GM12878 (cell line): ENCODE measurements around the gene LSM10. TPM values are rescaled to one million over a fixed set of nuclear protein-coding genes. Genes with fewer than 3 reads are reported as not detected.
A peak's percentile ranks its signal among the peaks of the same experiment; 100 is the strongest.

Experiments used
- ATAC-seq: fragments of 200-7000 bp; cut with Tn5 transposase; 3 replicates; pipeline ENCODE4 v1.9.1; 2020; ENCODE audit warnings: mild to moderate bottlenecking, moderate library complexity
- BruUV-seq: library from RNA; stranded (reverse); fragments of 400-500 nt; replicated peaks from 2 replicates; lab custom pipeline; 2021; lab: Mats Ljungman, UMichigan
- CTCF ChIA-PET: fragments of 300-600 bp; sonication (Branson Sonifier 250); formaldehyde crosslinking; extraction: SDS; loops from one replicate; lab custom pipeline; 2021; ENCODE audit warnings: inconsistent platforms; lab: Yijun Ruan, JAX
- POLR2A ChIA-PET: fragments of 350-600 bp; formaldehyde crosslinking; extraction: SDS; loops from one replicate; lab custom pipeline; 2021; ENCODE audit warnings: inconsistent platforms; lab: Charles Lee
- RAD21 ChIA-PET: fragments of 300-600 bp; sonication (Branson Sonifier 250); formaldehyde crosslinking; loops from one replicate; lab custom pipeline; 2023; ENCODE audit warnings: antibody characterized with exemption; ENCODE audit not compliant: unreplicated experiment; lab: Charles Lee
- SMC1A ChIA-PET: fragments of 300-600 bp; sonication (Branson Sonifier 250); formaldehyde crosslinking; loops from one replicate; lab custom pipeline; 2023; ENCODE audit not compliant: unreplicated experiment, uncharacterized antibody; lab: Charles Lee
- DNase-seq: peaks from one replicate; pipeline ENCODE4 v3.0.0-alpha.2; 2011; ENCODE audit warnings: low read depth, low spot score
- FAIRE-seq: peaks from 3 replicates; lab custom pipeline; 2011; peaks lifted over from hg19 to GRCh38; lab: Jason Lieb, UNC
- H2AFZ ChIP-seq: 2 replicates; pipeline ENCODE4 v1.6.0; 2011; ENCODE audit warnings: low read depth, low read length, control low read depth; ENCODE audit not compliant: control insufficient read depth
- H3K27ac ChIP-seq: 2 replicates; pipeline ENCODE4 v1.5.1; 2011; ENCODE audit warnings: control low read depth; ENCODE audit not compliant: control insufficient read depth, insufficient read depth
- H3K27me3 ChIP-seq, 2 experiments: replicated peaks in 1 of 2; 2 replicates each; pipeline versions ENCODE4 v1.6.0 to v1.6.1; 2011; ENCODE audit warnings: low read length in 1 of 2; ENCODE audit not compliant: control insufficient read depth in 2 of 2, insufficient read depth in 2 of 2
- H3K36me3 ChIP-seq, 2 experiments: 2 replicates each; pipeline ENCODE4 v1.5.1; 2011; ENCODE audit warnings: low read length in 1 of 2; ENCODE audit not compliant: control insufficient read depth in 2 of 2, insufficient read depth in 2 of 2
- H3K4me1 ChIP-seq: 2 replicates; pipeline ENCODE4 v1.6.1; 2011; ENCODE audit warnings: mild to moderate bottlenecking, low read length, moderate library complexity, mixed read lengths; ENCODE audit not compliant: control insufficient read depth, insufficient read depth
- H3K4me2 ChIP-seq: 2 replicates; pipeline ENCODE4 v1.6.0; 2011; ENCODE audit warnings: control low read depth; ENCODE audit not compliant: control insufficient read depth, insufficient read depth
- H3K4me3 ChIP-seq: fragments of 200-600 bp; sonication (generic); 2 replicates; pipeline ENCODE4 v1.5.1; 2016
- H3K79me2 ChIP-seq: 2 replicates; pipeline ENCODE4 v1.6.0; 2011; ENCODE audit warnings: low read length; ENCODE audit not compliant: control insufficient read depth, insufficient read depth
- H3K9ac ChIP-seq: 2 replicates; pipeline ENCODE4 v1.8.0; 2011; ENCODE audit warnings: low read length, control low read depth, mixed read lengths; ENCODE audit not compliant: control insufficient read depth, insufficient read depth
- H3K9me3 ChIP-seq: replicated peaks from 3 replicates; pipeline ENCODE4 v1.5.1; 2011; ENCODE audit warnings: mild to moderate bottlenecking, low read length; ENCODE audit not compliant: control insufficient read depth, insufficient read depth
- H4K20me1 ChIP-seq: 2 replicates; pipeline ENCODE4 v1.6.0; 2011; ENCODE audit not compliant: control insufficient read depth, insufficient read depth
- HDGF ChIP-seq: fragments of 450-650 bp; IDR thresholded peaks from 2 replicates; pipeline ENCODE4 v1.6.1; 2016; ENCODE audit warnings: antibody characterized with exemption
- IRF4 ChIP-seq: IDR thresholded peaks from 2 replicates; pipeline ENCODE4 v1.6.1; 2011; ENCODE audit warnings: low read depth, low read length
- JUNB ChIP-seq: IDR thresholded peaks from 2 replicates; pipeline ENCODE4 v1.6.1; 2016; ENCODE audit warnings: antibody characterized with exemption, mild to moderate bottlenecking
- MYC ChIP-seq: IDR thresholded peaks from 2 replicates; pipeline ENCODE4 v1.6.1; 2011; ENCODE audit warnings: mild to moderate bottlenecking, low read length, moderate library complexity, inconsistent platforms; ENCODE audit not compliant: insufficient read depth, insufficient replicate concordance, insufficient read length, severe bottlenecking
- NBN ChIP-seq: fragments of 450-650 bp; IDR thresholded peaks from 2 replicates; pipeline ENCODE4 v1.6.1; 2016
- POLR2AphosphoS5 ChIP-seq: IDR thresholded peaks from 2 replicates; pipeline ENCODE4 v1.6.1; 2011; ENCODE audit warnings: mild to moderate bottlenecking, low read length, inconsistent platforms
- RUNX3 ChIP-seq: IDR thresholded peaks from 2 replicates; pipeline ENCODE4 v1.6.1; 2012; ENCODE audit warnings: low read length, inconsistent platforms
- SUZ12 ChIP-seq: fragments of 200-600 bp; sonication (generic); IDR thresholded peaks from one replicate; pipeline ENCODE4 v1.6.1; 2018; ENCODE audit warnings: antibody characterized with exemption, mild to moderate bottlenecking; ENCODE audit not compliant: unreplicated experiment
- TCF12 ChIP-seq: IDR thresholded peaks from 2 replicates; pipeline ENCODE4 v1.6.1; 2011; ENCODE audit warnings: low read depth, mild to moderate bottlenecking, low read length
- YY1 ChIP-seq: IDR thresholded peaks from 2 replicates; pipeline ENCODE4 v1.6.1; 2011; ENCODE audit warnings: low read depth, mild to moderate bottlenecking, low read length
- WGBS: methylation state at CpG from one replicate; pipeline ENCODE4 v1.1.6; 2016; ENCODE audit warnings: low lambda C conversion rate; ENCODE audit not compliant: insufficient replicate concordance, insufficient coverage; ENCODE audit errors: missing lambda C conversion rate; 5-methylcytosine and 5-hydroxymethylcytosine counted together
- in situ Hi-C: fragments of 300-500 bp; cut with MboI; formaldehyde crosslinking; loops from 9 replicates; pipeline ENCODE4 v1.14.3; 2018; ENCODE audit warnings: mixed read lengths
- intact Hi-C: fragments of 100-400 bp; cut with micrococcal nuclease; formaldehyde crosslinking; loops from one replicate; pipeline ENCODE4 v1.14.2; 2022; ENCODE audit not compliant: unreplicated experiment
- polyA plus RNA-seq, 11 experiments: library from polyadenylated mRNA; depleted of rRNA in 4 of 11; unstranded in 6 of 11; stranded (reverse) in 5 of 11; fragments of >200 nt; fragmentation: Nextera tagmentation in 4 of 11; fragmentation: Illumina TruSeq in 1 of 11; extraction: Ambion mirVana in 4 of 11; extraction: Trizol in 1 of 11; gene quantifications; 1 replicate in 1 of 11; 2 replicates in 10 of 11; pipeline versions ENCODE4 v1.2.1 to v1.2.3, GENCODE V29; 2011 to 2016; ENCODE audit warnings: inconsistent platforms in 2 of 11, missing spikeins in 2 of 11, low read depth in 1 of 11
- total RNA-seq, 4 experiments: library from RNA; depleted of rRNA in 3 of 4; stranded (reverse); fragments of >200 nt in 3 of 4; fragmentation: Illumina TruSeq in 1 of 4; extraction: Trizol in 1 of 4; gene quantifications; 2 replicates each; pipeline versions ENCODE4 v1.2.1 to v1.2.3, GENCODE V29; 2013 to 2021
- TF ChIP-seq, protein P1 (sequence below): fragments of 450-650 bp; IDR thresholded peaks from 2 replicates; pipeline ENCODE4 v1.6.1; 2017; ENCODE audit warnings: borderline replicate concordance

The LSM10 gene
- total and polyA plus RNA-seq, 10 of the 15 experiments (the other 5 are each of a cell fraction or from before 2014, with no cell fraction given) = 13.1 to 103 (median 57.5) TPM

DNA sequence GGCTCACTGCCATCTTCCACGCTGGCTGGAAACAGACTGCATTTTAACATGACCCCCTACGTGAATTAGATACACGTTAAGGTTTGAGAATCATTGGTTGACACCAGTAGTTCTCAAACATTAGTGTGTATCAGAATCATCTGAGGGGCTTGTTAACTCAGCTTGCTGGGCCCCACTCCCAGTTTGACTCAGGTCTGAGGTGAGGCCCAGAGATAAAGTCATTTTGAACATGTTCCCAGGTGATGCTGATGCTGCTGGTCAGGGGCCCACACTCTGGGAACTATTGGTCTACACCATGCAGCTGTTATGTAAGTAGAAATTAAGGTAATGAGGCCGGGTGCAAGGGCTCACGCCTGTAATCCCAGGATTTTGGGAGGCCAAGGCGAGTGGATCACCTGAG is 1.3 kb downstream of the LSM10 start:
- ChIA-PET SMC1A (interaction anchor here (0.9 to 3.8 kb wide), 7 partner anchors 9 to 234 kb away, joined by 4 to 36 read pairs (median 6); no protein-coding TSS in a partner anchor), RAD21 (interaction anchor here (1.7 to 2.1 kb wide), 3 partner anchors 9 to 208 kb away, joined by 4 to 20 read pairs (median 12); no protein-coding TSS in a partner anchor), CTCF (interaction anchor here (1.6 to 3.4 kb wide), 3 partner anchors 9 to 68 kb away, joined by 3 to 25 read pairs (median 15); partner anchors contain the start of gene MRPS15), POLR2A (interaction anchor here (0.7 to 5.8 kb wide), 8 partner anchors 9 to 234 kb away, joined by 3 to 79 read pairs (median 5); partner anchors contain the start of genes STK40 and THRAP3)
- intact Hi-C loops = no loop called here
- TF ChIP-seq IRF4 = 0 out of 2 replicates have a peak, but pooled peaks have one; percentile 32
- peak; percentile 47 for TF ChIP-seq RUNX3
- 0 out of 2 replicates have a peak, but pooled peaks have one; percentile 14 for TF ChIP-seq TCF12
- TF ChIP-seq JUNB = peak; percentile 78
- TF ChIP-seq MYC = no peak
- no peak for TF ChIP-seq HDGF
- no peak for TF ChIP-seq NBN
- Histone ChIP-seq H4K20me1 (no peaks in the 10 kb centered on the region), H2AFZ (peak overlapping the region; percentile 34; the same call in 1 of the 2 replicates), H3K27me3 (no peaks in the 10 kb centered on the region), H3K4me3 (peak overlapping the region; percentile 94; the same call in 1 of the 2 replicates), H3K9me3 (peaks cover 2% of the 10 kb centered on the region; the same call in 2 of the 3 replicates), H3K4me2 (peak overlapping the region; percentile 93), H3K36me3 (peaks cover 0 to 11% of the 10 kb centered on the region in 2 experiments; a peak in 3 of 4 replicates), H3K27ac (peak overlapping the region; percentile 52), H3K4me1 (peaks cover 25% of the 10 kb centered on the region), H3K79me2 (peaks cover 28% of the 10 kb centered on the region), H3K9ac (peak overlapping the region; percentile 56)
- BruUV-seq = no TSS peak
- DNase-seq (no peak), ATAC-seq (peak; percentile 27), FAIRE-seq (no peak)
- in situ Hi-C loops = no loop called here
- WGBS = 26% methylated on average over 6 of the region's 6 CpGs

GRCh38 chr1:36393686-36394085 is 4.0 kb downstream of the LSM10 start:
- H3K27me3 ChIP-seq = no peaks in the 10 kb centered on the region
- in situ Hi-C loops (no loop called here), intact Hi-C loops (no loop called here)
- H3K27ac ChIP-seq = no peak overlapping the region
- WGBS = 94% methylated on average over 19 of the region's 19 CpGs
- H2AFZ ChIP-seq = no peak overlapping the region
- peaks cover 48% of the 10 kb centered on the region for H3K4me1 ChIP-seq
- H3K36me3 ChIP-seq = peaks cover 0 to 15% of the 10 kb centered on the region in 2 experiments; a peak in 3 of 4 replicates
- H3K9me3 ChIP-seq = no peaks in the 10 kb centered on the region
- no peak overlapping the region for H3K9ac ChIP-seq
- ChIA-PET SMC1A (interaction anchor here (1.4 kb wide), 1 partner anchor 13 kb away, joined by 4 read pairs; no protein-coding TSS in a partner anchor), POLR2A (interaction anchor here (0.6 kb wide), 1 partner anchor 12 kb away, joined by 4 read pairs; no protein-coding TSS in a partner anchor), CTCF (interaction anchor here (0.6 kb wide), 1 partner anchor 36 kb away, joined by 4 read pairs; no protein-coding TSS in a partner anchor), RAD21 (no interaction called here)
- DNase-seq = no peak
- H4K20me1 ChIP-seq = no peaks in the 10 kb centered on the region
- H3K79me2 ChIP-seq = peaks cover 28% of the 10 kb centered on the region
- H3K4me3 ChIP-seq = no peak overlapping the region
- ATAC-seq = no peak
- BruUV-seq = no TSS peak
- TF ChIP-seq YY1 = no peak
- TF ChIP-seq, protein P1, sequence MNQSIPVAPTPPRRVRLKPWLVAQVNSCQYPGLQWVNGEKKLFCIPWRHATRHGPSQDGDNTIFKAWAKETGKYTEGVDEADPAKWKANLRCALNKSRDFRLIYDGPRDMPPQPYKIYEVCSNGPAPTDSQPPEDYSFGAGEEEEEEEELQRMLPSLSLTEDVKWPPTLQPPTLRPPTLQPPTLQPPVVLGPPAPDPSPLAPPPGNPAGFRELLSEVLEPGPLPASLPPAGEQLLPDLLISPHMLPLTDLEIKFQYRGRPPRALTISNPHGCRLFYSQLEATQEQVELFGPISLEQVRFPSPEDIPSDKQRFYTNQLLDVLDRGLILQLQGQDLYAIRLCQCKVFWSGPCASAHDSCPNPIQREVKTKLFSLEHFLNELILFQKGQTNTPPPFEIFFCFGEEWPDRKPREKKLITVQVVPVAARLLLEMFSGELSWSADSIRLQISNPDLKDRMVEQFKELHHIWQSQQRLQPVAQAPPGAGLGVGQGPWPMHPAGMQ = no peak
- no peak for TF ChIP-seq SUZ12
- TF ChIP-seq POLR2AphosphoS5 = no peak
- no peak overlapping the region for H3K4me2 ChIP-seq
- no peak for FAIRE-seq
